ENCODE data around the gene ATP2A2.
A peak's percentile ranks its signal among the peaks of the same experiment; 100 is the strongest.
"Not testable (repeated sequence)": the region's sequence is repeated elsewhere in the genome, so short reads cannot be mapped to it uniquely, and the experiment has no call there.

The ATP2A2 gene

DNA sequence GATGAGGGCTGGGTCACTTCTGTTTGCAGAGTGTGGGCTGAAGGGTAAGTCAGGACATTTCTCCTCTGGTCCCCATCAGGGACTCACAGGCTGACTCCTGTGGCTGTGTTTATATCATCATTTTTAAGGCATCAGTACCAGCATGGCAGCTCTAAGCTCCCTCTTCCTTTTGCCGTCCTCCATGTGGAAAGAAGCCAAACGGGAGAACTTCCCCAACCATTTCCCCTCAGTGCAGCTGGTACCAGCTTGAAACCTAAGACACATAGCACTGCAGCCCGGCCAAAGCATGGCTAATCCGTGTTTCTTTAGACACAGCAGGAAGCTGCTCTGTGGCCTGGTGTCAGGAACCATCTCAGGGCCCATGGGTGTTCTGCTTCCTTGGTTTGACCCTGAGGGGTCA lies 31.9 kb upstream of the ATP2A2 start:
- Histone ChIP-seq H3K27ac (ENCODE audit: low read depth, low read length) (peak overlapping the region; percentile 52), H3K36me3 (ENCODE audit: control insufficient read depth, insufficient read depth, low read length) (no peaks in the 10 kb centered on the region), H3K4me3 (ENCODE audit: low read length) (peak overlapping the region; percentile 5), H3K4me1 (ENCODE audit: control insufficient read depth, insufficient read depth, low read length) (peaks cover 15% of the 10 kb centered on the region), H3K27me3 (ENCODE audit: control insufficient read depth, insufficient read depth, low read length) (no peaks in the 10 kb centered on the region), H3K9ac (ENCODE audit: low read length) (no peak overlapping the region)

DNA sequence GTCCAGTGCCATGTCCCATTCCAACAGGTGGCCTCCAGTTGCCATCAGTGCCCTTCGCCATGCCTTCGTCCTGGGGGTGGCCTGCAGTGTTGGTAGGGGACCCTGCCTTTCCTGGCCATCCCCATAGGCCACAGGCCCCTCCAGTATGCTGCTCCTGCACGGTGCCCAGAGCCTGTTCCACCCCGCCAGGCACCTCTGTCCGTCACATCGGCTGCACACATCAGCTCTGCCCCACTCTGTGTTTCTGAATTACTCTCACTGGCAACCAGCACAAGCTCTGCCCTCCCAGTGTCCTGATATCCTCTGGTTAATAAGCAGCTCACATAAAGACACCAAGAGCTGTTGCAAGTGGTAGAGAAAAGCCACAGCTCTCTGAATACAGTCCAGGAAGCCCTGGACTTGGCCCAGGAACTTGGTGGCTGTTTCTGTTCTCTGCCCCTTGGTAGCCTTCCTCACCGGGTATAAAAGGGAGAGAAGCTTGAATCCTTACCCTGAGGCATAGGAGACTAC lies 31.3 kb upstream of the ATP2A2 start:
- H3K27ac ChIP-seq (ENCODE audit: low read depth, low read length), result no peak overlapping the region
- no peak overlapping the region for H3K4me3 ChIP-seq (ENCODE audit: low read length)
- H3K4me1 ChIP-seq (ENCODE audit: control insufficient read depth, insufficient read depth, low read length), result peaks cover 15% of the 10 kb centered on the region
- H3K36me3 ChIP-seq (ENCODE audit: control insufficient read depth, insufficient read depth, low read length), result no peaks in the 10 kb centered on the region
- H3K9ac ChIP-seq (ENCODE audit: low read length), result no peak overlapping the region
- no peaks in the 10 kb centered on the region for H3K27me3 ChIP-seq (ENCODE audit: control insufficient read depth, insufficient read depth, low read length)

DNA sequence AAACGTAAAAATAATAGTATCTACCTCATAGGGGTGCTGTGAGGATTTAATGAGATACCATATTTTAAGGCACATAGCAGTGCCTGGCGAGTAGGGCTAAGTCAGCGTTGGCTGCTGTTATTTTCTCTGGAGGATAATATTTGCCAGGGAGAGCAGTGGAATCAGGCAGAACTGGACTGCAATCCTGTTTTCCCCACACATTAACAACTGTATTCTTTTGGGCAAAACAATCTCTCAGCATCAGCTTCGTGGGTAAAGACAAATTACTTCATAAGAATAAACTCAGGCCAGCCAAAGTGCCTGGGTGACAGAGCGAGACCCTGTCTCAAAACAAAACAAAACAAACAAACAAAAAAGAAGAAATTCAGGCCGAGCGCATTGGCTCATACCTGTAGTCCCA lies 29.7 kb upstream of the ATP2A2 start:
- H3K9ac ChIP-seq (ENCODE audit: low read length), result no peak overlapping the region
- no peak overlapping the region for H3K27ac ChIP-seq (ENCODE audit: low read depth, low read length)

DNA sequence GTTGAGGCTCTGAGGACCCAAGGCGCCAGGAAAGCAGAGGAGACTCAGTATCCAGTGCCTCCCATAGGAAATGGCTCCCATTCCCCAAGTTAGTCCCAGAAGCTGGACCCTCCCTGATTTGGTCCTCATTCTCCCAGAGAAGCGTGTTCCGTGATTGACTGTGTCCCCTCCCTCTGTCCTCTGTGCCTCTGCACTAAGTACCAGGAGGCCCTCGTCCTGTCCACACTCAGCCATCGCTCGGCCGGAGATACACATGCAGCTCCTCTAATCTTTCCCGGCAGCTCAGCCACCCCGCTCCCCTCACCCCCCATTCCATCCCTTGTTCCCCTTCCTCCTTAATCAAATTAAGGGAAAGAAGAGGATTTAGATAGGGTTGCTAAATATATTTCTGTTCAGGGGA lies 28.3 kb upstream of the ATP2A2 start:
- Histone ChIP-seq H3K4me1 (ENCODE audit: control insufficient read depth, insufficient read depth, low read length) (peaks cover 6% of the 10 kb centered on the region), H3K36me3 (ENCODE audit: control insufficient read depth, insufficient read depth, low read length) (no peaks in the 10 kb centered on the region), H3K9ac (ENCODE audit: low read length) (no peak overlapping the region), H3K4me3 (ENCODE audit: low read length) (no peak overlapping the region), H3K27ac (ENCODE audit: low read depth, low read length) (no peak overlapping the region), H3K27me3 (ENCODE audit: control insufficient read depth, insufficient read depth, low read length) (no peaks in the 10 kb centered on the region)

More for the DNA sequence above, 29.7 kb upstream of the ATP2A2 start:
- H3K4me1 ChIP-seq (ENCODE audit: control insufficient read depth, insufficient read depth, low read length), result peaks cover 15% of the 10 kb centered on the region
- H3K27me3 ChIP-seq (ENCODE audit: control insufficient read depth, insufficient read depth, low read length), result no peaks in the 10 kb centered on the region
- no peaks in the 10 kb centered on the region for H3K36me3 ChIP-seq (ENCODE audit: control insufficient read depth, insufficient read depth, low read length)
- H3K4me3 ChIP-seq (ENCODE audit: low read length), result no peak overlapping the region

DNA sequence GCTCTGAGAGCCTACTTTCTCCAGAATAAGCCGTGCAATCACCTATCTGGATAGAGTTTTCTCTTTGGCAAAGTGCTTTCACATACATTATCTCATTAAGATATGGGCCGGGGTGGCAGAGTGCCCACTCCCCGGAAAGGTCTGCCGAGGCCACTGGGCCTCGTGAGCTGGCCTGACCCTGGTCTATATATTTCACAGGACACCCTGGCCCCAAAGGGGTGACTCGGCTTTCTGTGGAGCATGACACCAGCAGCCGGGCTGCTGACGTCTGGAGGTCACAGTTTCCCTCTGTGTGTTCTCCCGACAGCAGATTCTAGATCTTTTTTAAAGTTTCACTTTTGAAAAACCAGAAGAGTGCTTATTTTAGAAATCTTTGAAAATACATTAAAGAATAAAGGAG lies 27.9 kb upstream of the ATP2A2 start:
- Histone ChIP-seq H3K27ac (ENCODE audit: low read depth, low read length) (no peak overlapping the region), H3K36me3 (ENCODE audit: control insufficient read depth, insufficient read depth, low read length) (no peaks in the 10 kb centered on the region), H3K9ac (ENCODE audit: low read length) (no peak overlapping the region), H3K4me3 (ENCODE audit: low read length) (no peak overlapping the region), H3K27me3 (ENCODE audit: control insufficient read depth, insufficient read depth, low read length) (no peaks in the 10 kb centered on the region), H3K4me1 (ENCODE audit: control insufficient read depth, insufficient read depth, low read length) (peaks cover 5% of the 10 kb centered on the region)

DNA sequence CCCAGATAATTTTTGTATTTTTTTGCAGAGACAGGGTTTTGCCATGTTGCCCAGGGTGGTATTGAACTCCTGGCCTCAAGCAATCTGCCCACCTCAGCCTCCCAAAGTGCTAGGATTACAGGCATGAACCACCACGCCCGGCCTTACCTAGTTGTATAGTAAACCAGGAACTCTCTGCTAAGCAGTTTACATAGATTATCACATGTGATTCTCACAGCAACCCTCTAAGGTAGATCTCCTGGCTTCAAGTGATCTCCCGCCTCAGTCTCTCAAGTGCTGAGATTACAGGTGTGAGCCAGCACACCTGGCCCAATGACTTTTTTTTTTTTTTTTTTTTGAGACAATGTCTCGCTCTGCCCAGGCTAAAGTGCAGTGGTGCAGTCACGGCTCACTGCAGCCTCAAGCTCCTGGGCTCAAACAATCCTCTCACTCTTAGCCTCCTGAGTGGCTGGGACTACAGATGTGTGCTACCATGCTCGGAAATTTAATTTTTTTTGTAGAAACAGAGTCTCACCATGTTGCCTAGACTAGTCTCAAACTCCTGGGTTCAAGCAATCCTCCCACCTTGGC lies 26.0 kb upstream of the ATP2A2 start:
- no peaks in the 10 kb centered on the region for H3K36me3 ChIP-seq (ENCODE audit: control insufficient read depth, insufficient read depth, low read length)
- no peak overlapping the region for H3K9ac ChIP-seq (ENCODE audit: low read length)
- H3K27me3 ChIP-seq (ENCODE audit: control insufficient read depth, insufficient read depth, low read length), result no peaks in the 10 kb centered on the region
- H3K4me1 ChIP-seq (ENCODE audit: control insufficient read depth, insufficient read depth, low read length), result no peaks in the 10 kb centered on the region
- H3K4me3 ChIP-seq (ENCODE audit: low read length), result no peak overlapping the region
- no peak overlapping the region for H3K27ac ChIP-seq (ENCODE audit: low read depth, low read length)

DNA sequence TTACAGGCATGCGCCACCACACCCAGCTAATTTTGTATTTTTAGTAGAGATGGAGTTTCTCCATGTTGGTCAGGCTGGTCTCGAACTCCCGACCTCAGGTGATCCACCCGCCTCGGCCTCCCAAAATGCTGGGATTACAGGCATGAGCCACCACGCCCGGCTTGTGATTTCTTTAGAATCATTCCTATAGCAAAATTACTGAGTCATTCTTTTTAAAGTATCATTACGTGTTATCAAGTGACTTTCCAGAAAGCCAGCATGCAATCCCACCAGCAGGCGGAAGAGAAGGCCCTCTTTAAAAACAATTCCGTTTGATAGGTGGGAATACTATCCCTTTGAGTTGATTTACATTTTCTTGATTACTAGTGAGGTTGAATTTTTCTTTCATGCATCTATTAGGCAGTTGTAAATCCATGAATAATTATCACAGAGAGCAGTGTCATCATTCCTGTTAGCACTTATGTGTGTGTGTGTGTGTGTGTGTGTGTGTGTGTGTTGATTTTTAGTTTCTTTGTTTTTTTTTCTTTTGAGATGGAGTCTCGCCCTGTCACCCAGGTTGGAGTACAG lies 25.1 kb upstream of the ATP2A2 start:
- not testable (repeated sequence) for H3K27me3 ChIP-seq (ENCODE audit: control insufficient read depth, insufficient read depth, low read length); H3K36me3 ChIP-seq (ENCODE audit: control insufficient read depth, insufficient read depth, low read length); H3K4me1 ChIP-seq (ENCODE audit: control insufficient read depth, insufficient read depth, low read length); H3K27ac ChIP-seq (ENCODE audit: low read depth, low read length); H3K9ac ChIP-seq (ENCODE audit: low read length); H3K4me3 ChIP-seq (ENCODE audit: low read length)

DNA sequence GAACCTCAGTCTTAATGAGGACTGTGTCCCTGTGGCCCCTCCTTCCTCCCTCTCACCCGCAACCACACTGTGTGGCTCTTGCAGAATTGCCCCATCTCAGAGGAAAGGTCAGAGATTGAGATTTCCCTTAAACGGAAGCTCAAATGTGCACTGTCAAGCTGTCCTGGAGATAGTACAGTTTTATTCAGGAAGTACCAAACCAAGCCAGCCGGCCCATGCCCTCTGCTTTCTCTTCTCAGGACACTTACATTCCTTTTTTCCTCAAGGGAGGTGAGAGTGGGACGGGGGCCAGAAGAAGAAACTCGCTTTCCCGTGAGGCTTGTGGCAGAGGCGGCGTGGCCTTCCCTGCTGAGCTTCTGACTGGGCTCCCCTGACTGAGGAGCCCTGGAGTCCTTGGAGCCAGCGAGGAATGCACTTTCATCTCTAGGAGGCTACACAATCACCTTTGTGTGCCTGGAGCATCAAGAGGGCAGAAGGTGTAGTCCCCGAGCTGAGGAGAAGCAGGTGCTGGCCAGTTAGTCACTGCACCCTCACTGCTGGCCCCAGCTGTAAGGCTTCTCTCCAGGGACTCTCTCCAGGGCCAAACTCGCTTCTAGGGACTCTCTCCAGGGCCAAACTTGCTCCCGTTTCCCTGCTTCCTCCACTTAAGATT lies 24.1 kb upstream of the ATP2A2 start:
- Histone ChIP-seq H3K9ac (ENCODE audit: low read length) (no peak overlapping the region), H3K36me3 (ENCODE audit: control insufficient read depth, insufficient read depth, low read length) (no peaks in the 10 kb centered on the region), H3K4me1 (ENCODE audit: control insufficient read depth, insufficient read depth, low read length) (no peaks in the 10 kb centered on the region), H3K27me3 (ENCODE audit: control insufficient read depth, insufficient read depth, low read length) (no peaks in the 10 kb centered on the region), H3K4me3 (ENCODE audit: low read length) (peak overlapping the region; percentile 15), H3K27ac (ENCODE audit: low read depth, low read length) (no peak overlapping the region)

DNA sequence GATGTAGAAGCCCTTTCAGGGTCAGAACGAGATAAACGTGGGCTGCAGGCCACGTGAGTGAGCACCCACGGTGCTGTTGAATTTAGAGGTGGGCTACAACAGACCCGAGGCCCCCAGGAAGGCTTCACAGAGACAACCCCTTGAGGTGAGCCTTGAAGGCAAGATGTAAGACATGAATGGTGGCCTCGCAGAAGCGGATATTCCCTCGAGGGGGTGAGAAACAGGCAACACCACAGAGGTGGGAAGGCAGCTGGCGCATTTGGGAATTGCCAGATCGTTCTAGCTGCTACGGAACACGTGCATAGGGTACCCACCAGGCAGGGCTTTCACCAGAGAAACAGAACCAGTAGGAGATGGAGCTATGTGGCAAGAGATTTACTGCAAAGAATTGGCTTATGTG lies 22.6 kb upstream of the ATP2A2 start:
- Histone ChIP-seq H3K9ac (ENCODE audit: low read length) (no peak overlapping the region), H3K36me3 (ENCODE audit: control insufficient read depth, insufficient read depth, low read length) (no peaks in the 10 kb centered on the region), H3K4me3 (ENCODE audit: low read length) (no peak overlapping the region), H3K27me3 (ENCODE audit: control insufficient read depth, insufficient read depth, low read length) (no peaks in the 10 kb centered on the region), H3K27ac (ENCODE audit: low read depth, low read length) (no peak overlapping the region), H3K4me1 (ENCODE audit: control insufficient read depth, insufficient read depth, low read length) (no peaks in the 10 kb centered on the region)

DNA sequence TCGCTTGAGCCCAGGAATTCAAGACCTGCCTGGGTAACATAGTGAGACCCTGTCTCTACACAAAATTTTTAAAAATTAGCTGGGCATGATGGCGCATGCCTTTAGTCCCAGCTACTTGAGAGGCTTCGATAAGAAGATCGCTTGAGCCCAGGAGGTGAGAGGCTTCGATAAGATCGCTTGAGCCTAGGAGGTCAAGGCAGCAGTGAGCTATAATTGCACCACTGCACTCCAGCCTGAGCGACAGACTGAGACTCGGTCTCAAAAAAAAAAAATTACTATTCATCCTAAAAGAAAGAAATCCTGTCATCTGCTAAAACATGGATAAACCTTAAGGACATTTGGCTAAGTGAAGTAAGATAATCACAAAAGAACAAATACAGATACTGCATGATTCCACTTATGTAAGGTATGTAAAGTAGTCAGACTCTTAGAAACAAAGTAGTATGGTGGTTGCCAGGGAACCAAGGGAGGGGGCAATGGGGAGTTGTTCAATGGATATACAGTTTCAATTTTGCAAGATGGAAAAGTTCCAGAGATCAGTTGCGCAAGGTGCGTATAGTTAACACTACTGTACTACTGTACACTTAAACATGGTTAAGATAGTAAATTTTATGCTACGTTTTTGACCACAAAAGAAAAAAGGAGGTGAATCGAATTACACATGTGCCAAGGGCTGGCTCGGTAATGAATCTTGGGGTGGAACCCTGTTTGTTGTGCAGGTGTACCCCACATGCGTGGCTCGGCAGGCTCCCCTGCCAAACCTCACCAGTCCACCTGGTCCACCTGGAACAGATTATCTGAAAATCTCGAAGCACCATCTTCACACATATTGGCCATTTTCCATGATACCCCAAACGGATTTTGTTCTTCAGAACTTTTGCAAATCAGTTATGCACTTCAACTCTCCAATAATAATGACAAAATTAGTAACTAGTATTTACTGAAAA lies 18.3 kb upstream of the ATP2A2 start:
- no peaks in the 10 kb centered on the region for H3K27me3 ChIP-seq (ENCODE audit: control insufficient read depth, insufficient read depth, low read length)
- no peak overlapping the region for H3K27ac ChIP-seq (ENCODE audit: low read depth, low read length)
- H3K36me3 ChIP-seq (ENCODE audit: control insufficient read depth, insufficient read depth, low read length), result no peaks in the 10 kb centered on the region
- H3K9ac ChIP-seq (ENCODE audit: low read length), result no peak overlapping the region
- no peak overlapping the region for H3K4me3 ChIP-seq (ENCODE audit: low read length)
- no peaks in the 10 kb centered on the region for H3K4me1 ChIP-seq (ENCODE audit: control insufficient read depth, insufficient read depth, low read length)

DNA sequence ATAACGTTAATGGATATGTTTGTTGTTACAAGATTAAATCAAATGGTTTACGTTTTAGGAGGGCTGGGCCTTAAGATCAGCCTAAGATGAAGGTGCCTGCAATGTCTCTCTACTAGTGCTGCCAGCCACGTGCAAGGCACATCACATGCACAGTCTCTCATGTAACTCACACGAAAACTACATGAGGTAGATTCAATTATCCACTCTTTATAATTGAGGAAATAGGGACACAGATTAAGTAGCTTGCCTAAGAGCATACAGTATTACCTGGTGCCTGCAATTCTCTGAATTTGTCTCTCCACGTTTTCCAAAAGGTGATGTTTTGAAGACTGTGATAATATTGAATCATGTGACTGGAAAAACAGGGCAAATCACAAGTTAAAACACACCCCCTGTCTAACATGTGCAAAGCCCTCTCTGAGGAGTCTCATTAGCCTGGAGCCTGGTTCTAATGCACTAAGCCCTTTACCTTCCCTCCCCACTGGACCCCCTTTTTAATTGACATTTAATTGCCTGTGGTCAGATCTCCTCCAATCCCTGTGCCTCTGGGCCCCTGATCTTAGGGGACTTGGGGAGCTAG lies 14.6 kb upstream of the ATP2A2 start:
- peaks cover 12% of the 10 kb centered on the region for H3K4me1 ChIP-seq (ENCODE audit: control insufficient read depth, insufficient read depth, low read length)
- H3K4me3 ChIP-seq (ENCODE audit: low read length), result no peak overlapping the region
- no peaks in the 10 kb centered on the region for H3K27me3 ChIP-seq (ENCODE audit: control insufficient read depth, insufficient read depth, low read length)
- peak overlapping the region; percentile 15 for H3K27ac ChIP-seq (ENCODE audit: low read depth, low read length)
- no peak overlapping the region for H3K9ac ChIP-seq (ENCODE audit: low read length)
- peaks cover 2% of the 10 kb centered on the region for H3K36me3 ChIP-seq (ENCODE audit: control insufficient read depth, insufficient read depth, low read length)

Measured in rectal smooth muscle tissue (tissue), 1 donor.